ENCODE results near the gene SMPD3. TPM values are rescaled to one million over a fixed set of nuclear protein-coding genes. Genes with fewer than 3 reads are reported as not detected.

The SMPD3 gene
- total RNA-seq, 2 experiments from 2014 or later: 4.1 to 4.6 TPM

- CTCF ChIA-PET: interaction anchor here (1.2 to 4.3 kb wide), 6 partner anchors 10 to 114 kb away, joined by 3 to 24 read pairs (median 3); no protein-coding TSS in a partner anchor
- Mint-ChIP-seq H3K4me3 (no peak overlapping the region), H3K4me1 (peaks cover 7% of the 10 kb centered on the region), H3K27ac (no peak overlapping the region), H3K9me3 (no peaks in the 10 kb centered on the region), H3K36me3 (ENCODE audit: low read depth) (no peaks in the 10 kb centered on the region), H3K27me3 (peaks cover 17% of the 10 kb centered on the region)
- POLR2A ChIA-PET: no interaction called here
- no peak for DNase-seq
Observed at GRCh38 chr16:68406458-68407152, 41.7 kb downstream of the SMPD3 start.

- no peak for DNase-seq
- ChIA-PET POLR2A (no interaction called here), CTCF (interaction anchor here (1.0 to 1.7 kb wide), 4 partner anchors 9 to 443 kb away, joined by 3 to 5 read pairs (median 3); no protein-coding TSS in a partner anchor)
- H3K9me3 Mint-ChIP-seq: no peaks in the 10 kb centered on the region
- H3K27me3 Mint-ChIP-seq: peaks cover 17% of the 10 kb centered on the region
- no peak overlapping the region for H3K4me3 Mint-ChIP-seq
- H3K27ac Mint-ChIP-seq: no peak overlapping the region
- peaks cover 17% of the 10 kb centered on the region for H3K4me1 Mint-ChIP-seq
- H3K36me3 Mint-ChIP-seq (ENCODE audit: low read depth): no peaks in the 10 kb centered on the region
Observed at GRCh38 chr16:68404736-68405345, 43.5 kb downstream of the SMPD3 start.

- Mint-ChIP-seq H3K4me3 (no peak overlapping the region), H3K9me3 (no peaks in the 10 kb centered on the region), H3K4me1 (peaks cover 19% of the 10 kb centered on the region), H3K27ac (no peak overlapping the region), H3K36me3 (ENCODE audit: low read depth) (no peaks in the 10 kb centered on the region), H3K27me3 (peaks cover 13% of the 10 kb centered on the region)
- ChIA-PET CTCF (interaction anchor here (0.8 to 1.7 kb wide), 3 partner anchors 10 to 107 kb away, joined by 3 to 5 read pairs (median 4); no protein-coding TSS in a partner anchor), POLR2A (no interaction called here)
- no peak for DNase-seq
Observed at GRCh38 chr16:68403704-68404103, 44.6 kb downstream of the SMPD3 start.

GRCh38 chr16:68403177-68403576, 45.1 kb downstream of the SMPD3 start:
- ChIA-PET POLR2A (no interaction called here), CTCF (interaction anchor here (0.8 to 1.7 kb wide), 3 partner anchors 10 to 107 kb away, joined by 3 to 5 read pairs (median 4); no protein-coding TSS in a partner anchor)
- peaks cover 13% of the 10 kb centered on the region for H3K27me3 Mint-ChIP-seq

GRCh38 chr16:68402748-68403040, 45.6 kb downstream of the SMPD3 start:
- Mint-ChIP-seq H3K27me3 (peaks cover 13% of the 10 kb centered on the region), H3K9me3 (no peaks in the 10 kb centered on the region), H3K36me3 (ENCODE audit: low read depth) (no peaks in the 10 kb centered on the region), H3K27ac (no peak overlapping the region), H3K4me3 (no peak overlapping the region), H3K4me1 (peaks cover 19% of the 10 kb centered on the region)
- POLR2A ChIA-PET: no interaction called here
- DNase-seq: no peak
- CTCF ChIA-PET: no interaction called here

More at GRCh38 chr16:68403177-68403576, 45.1 kb downstream of the SMPD3 start:
- Mint-ChIP-seq H3K4me1 (peaks cover 19% of the 10 kb centered on the region), H3K4me3 (no peak overlapping the region), H3K9me3 (no peaks in the 10 kb centered on the region), H3K36me3 (ENCODE audit: low read depth) (no peaks in the 10 kb centered on the region), H3K27ac (no peak overlapping the region)
- DNase-seq: no peak

GRCh38 chr16:68401871-68402747, 46.2 kb downstream of the SMPD3 start:
- no peaks in the 10 kb centered on the region for H3K9me3 Mint-ChIP-seq
- H3K27ac Mint-ChIP-seq: no peak overlapping the region
- H3K4me3 Mint-ChIP-seq: no peak overlapping the region
- peaks cover 21% of the 10 kb centered on the region for H3K4me1 Mint-ChIP-seq
- POLR2A ChIA-PET: no interaction called here
- no peak for DNase-seq
- H3K36me3 Mint-ChIP-seq (ENCODE audit: low read depth): no peaks in the 10 kb centered on the region
- CTCF ChIA-PET: interaction anchor here (1.7 kb wide), 1 partner anchor 30 kb away, joined by 4 read pairs; no protein-coding TSS in a partner anchor
- H3K27me3 Mint-ChIP-seq: peaks cover 11% of the 10 kb centered on the region

- Mint-ChIP-seq H3K27me3 (peaks cover 4% of the 10 kb centered on the region), H3K4me1 (peaks cover 29% of the 10 kb centered on the region)
Observed at GRCh38 chr16:68400924-68401460, 47.3 kb downstream of the SMPD3 start.

GRCh38 chr16:68400083-68400923, 48.0 kb downstream of the SMPD3 start:
- Mint-ChIP-seq H3K27me3 (peaks cover 2% of the 10 kb centered on the region), H3K4me1 (peaks cover 29% of the 10 kb centered on the region), H3K27ac (no peak overlapping the region), H3K9me3 (no peaks in the 10 kb centered on the region), H3K36me3 (ENCODE audit: low read depth) (no peaks in the 10 kb centered on the region), H3K4me3 (no peak overlapping the region)
- DNase-seq: no peak
- CTCF ChIA-PET: interaction anchor here (0.7 to 1.7 kb wide), 7 partner anchors 9 to 82 kb away, joined by 3 to 5 read pairs (median 3); no protein-coding TSS in a partner anchor
- POLR2A ChIA-PET: interaction anchor here (0.7 kb wide), 1 partner anchor 42 kb away, joined by 5 read pairs; no protein-coding TSS in a partner anchor

More at GRCh38 chr16:68400924-68401460, 47.3 kb downstream of the SMPD3 start:
- CTCF ChIA-PET: interaction anchor here (0.7 to 1.7 kb wide), 5 partner anchors 8 to 38 kb away, joined by 3 to 5 read pairs (median 4); no protein-coding TSS in a partner anchor
- Mint-ChIP-seq H3K27ac (no peak overlapping the region), H3K9me3 (no peaks in the 10 kb centered on the region), H3K4me3 (no peak overlapping the region), H3K36me3 (ENCODE audit: low read depth) (no peaks in the 10 kb centered on the region)
- DNase-seq: peak; percentile 33
- POLR2A ChIA-PET: interaction anchor here (0.7 kb wide), 1 partner anchor 42 kb away, joined by 5 read pairs; no protein-coding TSS in a partner anchor

- Mint-ChIP-seq H3K4me1 (peaks cover 29% of the 10 kb centered on the region), H3K9me3 (no peaks in the 10 kb centered on the region), H3K27ac (no peak overlapping the region), H3K4me3 (no peak overlapping the region), H3K36me3 (ENCODE audit: low read depth) (no peaks in the 10 kb centered on the region), H3K27me3 (peaks cover 2% of the 10 kb centered on the region)
- CTCF ChIA-PET: interaction anchor here (0.6 to 1.4 kb wide), 5 partner anchors 13 to 135 kb away, joined by 3 read pairs; partner anchors contain the start of gene SLC7A6
- no peak for DNase-seq
- POLR2A ChIA-PET: no interaction called here
Observed at GRCh38 chr16:68399456-68399855, 48.9 kb downstream of the SMPD3 start.

GRCh38 chr16:68397710-68398201, 50.6 kb downstream of the SMPD3 start:
- CTCF ChIA-PET: interaction anchor here (1.3 to 3.0 kb wide), 7 partner anchors 12 to 134 kb away, joined by 3 to 17 read pairs (median 5); partner anchors contain the start of gene SLC7A6
- peaks cover 29% of the 10 kb centered on the region for H3K4me1 Mint-ChIP-seq
- DNase-seq: no peak
- H3K27ac Mint-ChIP-seq: no peak overlapping the region
- POLR2A ChIA-PET: no interaction called here
- no peaks in the 10 kb centered on the region for H3K9me3 Mint-ChIP-seq
- H3K27me3 Mint-ChIP-seq: peaks cover 9% of the 10 kb centered on the region
- no peak overlapping the region for H3K4me3 Mint-ChIP-seq
- H3K36me3 Mint-ChIP-seq (ENCODE audit: low read depth): no peaks in the 10 kb centered on the region

- H3K9me3 Mint-ChIP-seq: no peaks in the 10 kb centered on the region
- peak overlapping the region; percentile 31 for H3K27ac Mint-ChIP-seq
- H3K4me1 Mint-ChIP-seq: peaks cover 27% of the 10 kb centered on the region
- CTCF ChIA-PET: interaction anchor here (0.6 to 3.0 kb wide), 17 partner anchors 10 to 155 kb away, joined by 3 to 17 read pairs (median 4); no protein-coding TSS in a partner anchor
- DNase-seq: peak; percentile 69
- no peak overlapping the region for H3K4me3 Mint-ChIP-seq
- POLR2A ChIA-PET: no interaction called here
- no peaks in the 10 kb centered on the region for H3K36me3 Mint-ChIP-seq (ENCODE audit: low read depth)
- peaks cover 9% of the 10 kb centered on the region for H3K27me3 Mint-ChIP-seq
Observed at GRCh38 chr16:68396481-68396880, 51.8 kb downstream of the SMPD3 start.
